Esophagus muscularis mucosa (tissue), 4 donors: ENCODE measurements around the gene RFX7.

Source experiments
- CTCF ChIP-seq, 3 experiments: fragments of 200-600 bp in 2 of 3; fragments of 450-650 bp in 1 of 3; sonication (generic) in 2 of 3; IDR thresholded peaks; one replicate each; pipeline ENCODE4 v1.5.1; 2017 to 2019; ENCODE audit warnings: antibody characterized with exemption in 3 of 3, mild to moderate bottlenecking in 2 of 3, moderate library complexity in 1 of 3
- EP300 ChIP-seq: sonication (generic); formaldehyde crosslinking; IDR thresholded peaks from one replicate; pipeline ENCODE4 v1.6.1; 2017; ENCODE audit warnings: antibody characterized with exemption
- POLR2AphosphoS5 ChIP-seq, 2 donors: sonication (generic); formaldehyde crosslinking; IDR thresholded peaks; one replicate each; pipeline ENCODE4 v1.6.1; 2017; ENCODE audit warnings: antibody characterized with exemption in 2 of 2

- no peak for TF ChIP-seq CTCF (IDR thresholded peaks at IDR 0.05)
- TF ChIP-seq POLR2AphosphoS5 (IDR thresholded peaks at IDR 0.05), result no peak
- no peak for TF ChIP-seq EP300
Observed at GRCh38 chr15:56126409-56126808, 117.3 kb downstream of the RFX7 start.
